ENCODE results near the gene LTC4S. TPM values are rescaled to one million over a fixed set of nuclear protein-coding genes. Genes with fewer than 3 reads are reported as not detected.

The LTC4S gene
- total and polyA plus RNA-seq, 9 of the 15 experiments (the other 6 are each of a cell fraction or from before 2014, with no cell fraction given), result 0.17 to 0.77 (median 0.75) TPM; not detected in 6

- TF ChIP-seq, protein P1, sequence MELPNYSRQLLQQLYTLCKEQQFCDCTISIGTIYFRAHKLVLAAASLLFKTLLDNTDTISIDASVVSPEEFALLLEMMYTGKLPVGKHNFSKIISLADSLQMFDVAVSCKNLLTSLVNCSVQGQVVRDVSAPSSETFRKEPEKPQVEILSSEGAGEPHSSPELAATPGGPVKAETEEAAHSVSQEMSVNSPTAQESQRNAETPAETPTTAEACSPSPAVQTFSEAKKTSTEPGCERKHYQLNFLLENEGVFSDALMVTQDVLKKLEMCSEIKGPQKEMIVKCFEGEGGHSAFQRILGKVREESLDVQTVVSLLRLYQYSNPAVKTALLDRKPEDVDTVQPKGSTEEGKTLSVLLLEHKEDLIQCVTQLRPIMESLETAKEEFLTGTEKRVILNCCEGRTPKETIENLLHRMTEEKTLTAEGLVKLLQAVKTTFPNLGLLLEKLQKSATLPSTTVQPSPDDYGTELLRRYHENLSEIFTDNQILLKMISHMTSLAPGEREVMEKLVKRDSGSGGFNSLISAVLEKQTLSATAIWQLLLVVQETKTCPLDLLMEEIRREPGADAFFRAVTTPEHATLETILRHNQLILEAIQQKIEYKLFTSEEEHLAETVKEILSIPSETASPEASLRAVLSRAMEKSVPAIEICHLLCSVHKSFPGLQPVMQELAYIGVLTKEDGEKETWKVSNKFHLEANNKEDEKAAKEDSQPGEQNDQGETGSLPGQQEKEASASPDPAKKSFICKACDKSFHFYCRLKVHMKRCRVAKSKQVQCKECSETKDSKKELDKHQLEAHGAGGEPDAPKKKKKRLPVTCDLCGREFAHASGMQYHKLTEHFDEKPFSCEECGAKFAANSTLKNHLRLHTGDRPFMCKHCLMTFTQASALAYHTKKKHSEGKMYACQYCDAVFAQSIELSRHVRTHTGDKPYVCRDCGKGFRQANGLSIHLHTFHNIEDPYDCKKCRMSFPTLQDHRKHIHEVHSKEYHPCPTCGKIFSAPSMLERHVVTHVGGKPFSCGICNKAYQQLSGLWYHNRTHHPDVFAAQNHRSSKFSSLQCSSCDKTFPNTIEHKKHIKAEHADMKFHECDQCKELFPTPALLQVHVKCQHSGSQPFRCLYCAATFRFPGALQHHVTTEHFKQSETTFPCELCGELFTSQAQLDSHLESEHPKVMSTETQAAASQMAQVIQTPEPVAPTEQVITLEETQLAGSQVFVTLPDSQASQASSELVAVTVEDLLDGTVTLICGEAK (IDR thresholded peaks at IDR 0.05), result 0 out of 2 replicates have a peak, but pooled peaks have one; percentile 26
- TF ChIP-seq, protein P1 (CRISPR knock-in tag; IDR thresholded peaks at IDR 0.05), result no peak
- TF ChIP-seq TEAD1 (CRISPR knock-in tag; IDR thresholded peaks at IDR 0.05), result no peak
- TF ChIP-seq XRCC5 (IDR thresholded peaks at IDR 0.05; ENCODE audit: low read depth, low read length), result no peak
- TF ChIP-seq CBFA2T3 (IDR thresholded peaks at IDR 0.05), result no peak
- TF ChIP-seq GABPB2 (CRISPR knock-in tag; conservative IDR thresholded peaks at IDR 0.05), result no peak
- TF ChIP-seq SIX5 (IDR thresholded peaks at IDR 0.05; ENCODE audit: borderline replicate concordance in 1 of 2, insufficient read depth in 1 of 2, low read depth in 1 of 2, low read length in 2 of 2), result no peak
- no peak for TF ChIP-seq DLX4 (CRISPR knock-in tag; IDR thresholded peaks at IDR 0.05)
- no peak for TF ChIP-seq POLR3G (IDR thresholded peaks at IDR 0.05; ENCODE audit: extremely low read depth, insufficient read length, insufficient replicate concordance)
- TF ChIP-seq POLR2A (conservative IDR thresholded peaks at IDR 0.05), result peak; percentile 22; the same call in 1 of the 2 replicates
- TF ChIP-seq ZNF584 (CRISPR knock-in tag; IDR thresholded peaks at IDR 0.05; ENCODE audit: low read depth), result no peak
- no peak for TF ChIP-seq IRF2 (CRISPR knock-in tag; IDR thresholded peaks at IDR 0.05)
- TF ChIP-seq NUFIP1 (IDR thresholded peaks at IDR 0.05; ENCODE audit: partially characterized antibody), result no peak
- no peak for TF ChIP-seq GABPA (tag; conservative IDR thresholded peaks at IDR 0.05; ENCODE audit: low read depth)
- TF ChIP-seq ZNF263 (CRISPR knock-in tag; IDR thresholded peaks at IDR 0.05; ENCODE audit: borderline replicate concordance), result no peak
- TF ChIP-seq SPI1 (IDR thresholded peaks at IDR 0.05; ENCODE audit: borderline replicate concordance, low read depth, low read length), result no peak
- TF ChIP-seq TFAM (CRISPR knock-in tag; conservative IDR thresholded peaks at IDR 0.05), result no peak
- TF ChIP-seq THRB (CRISPR knock-in tag; conservative IDR thresholded peaks at IDR 0.05), result no peak
- no peak for TF ChIP-seq ZNF146 (CRISPR knock-in tag; IDR thresholded peaks at IDR 0.05; ENCODE audit: unreplicated experiment)
- no peak for TF ChIP-seq ZNF23 (CRISPR knock-in tag; IDR thresholded peaks at IDR 0.05)
These were observed 28.3 kb downstream of the LTC4S start (continued) for GRCh38 chr5:179822059-179822432.

Data from K562 (cell line).